ENCODE results near the gene GABRP. TPM values are rescaled to one million over a fixed set of nuclear protein-coding genes. Genes with fewer than 3 reads are reported as not detected.

GABRP gene
- total and polyA plus RNA-seq, 5 donors: 0.11 TPM; not detected in 4

GRCh38 chr5:170861667-170861916, 78.1 kb downstream of the GABRP start:
- no peak overlapping the region for H3K27ac ChIP-seq (ENCODE audit: low read length)
- H3K27me3 ChIP-seq (ENCODE audit: control insufficient read depth, insufficient read depth): no peaks in the 10 kb centered on the region
- DNase-seq (peak in 1 of 3 donors; percentile 53), ATAC-seq (no peak)
- 7% methylated on average over 26 of the region's 26 CpGs for WGBS
- H3K9me3 ChIP-seq (ENCODE audit: control insufficient read depth, low read length): peaks cover 1% of the 10 kb centered on the region
- peaks cover 1% of the 10 kb centered on the region for H3K4me1 ChIP-seq (ENCODE audit: control insufficient read depth, insufficient read depth, low read length)
- H3K4me3 ChIP-seq (ENCODE audit: low read length): peak overlapping the region; percentile 81
- intact Hi-C loops (cut with DNase I): no loop called here

GRCh38 chr5:170861917-170862766, 78.6 kb downstream of the GABRP start, which contains the start of gene RANBP17:
TSS of gene RANBP17 (plus strand) at chr5:170862018.
- peak; percentile 88 to 94 for ATAC-seq
- 1% methylated on average over 102 of the region's 102 CpGs for WGBS

GRCh38 chr5:170863646-170864045, 80.1 kb downstream of the GABRP start:
- ATAC-seq: no peak
- WGBS: 92% methylated on average over 3 of the region's 3 CpGs
- Histone ChIP-seq H3K27ac (ENCODE audit: low read length) (no peak overlapping the region), H3K4me1 (ENCODE audit: control insufficient read depth, insufficient read depth, low read length) (peaks cover 1% of the 10 kb centered on the region), H3K27me3 (ENCODE audit: control insufficient read depth, insufficient read depth) (no peaks in the 10 kb centered on the region), H3K9me3 (ENCODE audit: control insufficient read depth, low read length) (peaks cover 1% of the 10 kb centered on the region), H3K4me3 (ENCODE audit: low read length) (no peak overlapping the region)
- DNase-seq: no peak
- intact Hi-C loops (cut with DNase I): no loop called here

More at GRCh38 chr5:170861917-170862766, 78.6 kb downstream of the GABRP start, which contains the start of gene RANBP17:
- H3K9me3 ChIP-seq (ENCODE audit: control insufficient read depth, low read length): peaks cover 1% of the 10 kb centered on the region
- peak; percentile 47 to 80 (median 59) for DNase-seq
- peaks cover 1% of the 10 kb centered on the region for H3K4me1 ChIP-seq (ENCODE audit: control insufficient read depth, insufficient read depth, low read length)
- H3K4me3 ChIP-seq (ENCODE audit: low read length): peak within 1 kb of the TSS; percentile 81
- no peaks in the 10 kb centered on the region for H3K27me3 ChIP-seq (ENCODE audit: control insufficient read depth, insufficient read depth)
- no peak within 1 kb of the TSS for H3K27ac ChIP-seq (ENCODE audit: low read length)
- intact Hi-C loops (cut with DNase I): no loop called here

Other genes starting within 250 kb of the GABRP start
- 1 to 10 TPM; 3.9 to 7.1 (median 6.3) TPM for gene RANBP17, start 78.3 kb downstream of the GABRP start, total RNA-seq
- 0.72 TPM for gene RANBP17, start 78.3 kb downstream of the GABRP start, polyA plus RNA-seq

Data from right cardiac atrium (tissue), 5 donors.